ENCODE results near the gene USP5.

USP5 gene, protein sequence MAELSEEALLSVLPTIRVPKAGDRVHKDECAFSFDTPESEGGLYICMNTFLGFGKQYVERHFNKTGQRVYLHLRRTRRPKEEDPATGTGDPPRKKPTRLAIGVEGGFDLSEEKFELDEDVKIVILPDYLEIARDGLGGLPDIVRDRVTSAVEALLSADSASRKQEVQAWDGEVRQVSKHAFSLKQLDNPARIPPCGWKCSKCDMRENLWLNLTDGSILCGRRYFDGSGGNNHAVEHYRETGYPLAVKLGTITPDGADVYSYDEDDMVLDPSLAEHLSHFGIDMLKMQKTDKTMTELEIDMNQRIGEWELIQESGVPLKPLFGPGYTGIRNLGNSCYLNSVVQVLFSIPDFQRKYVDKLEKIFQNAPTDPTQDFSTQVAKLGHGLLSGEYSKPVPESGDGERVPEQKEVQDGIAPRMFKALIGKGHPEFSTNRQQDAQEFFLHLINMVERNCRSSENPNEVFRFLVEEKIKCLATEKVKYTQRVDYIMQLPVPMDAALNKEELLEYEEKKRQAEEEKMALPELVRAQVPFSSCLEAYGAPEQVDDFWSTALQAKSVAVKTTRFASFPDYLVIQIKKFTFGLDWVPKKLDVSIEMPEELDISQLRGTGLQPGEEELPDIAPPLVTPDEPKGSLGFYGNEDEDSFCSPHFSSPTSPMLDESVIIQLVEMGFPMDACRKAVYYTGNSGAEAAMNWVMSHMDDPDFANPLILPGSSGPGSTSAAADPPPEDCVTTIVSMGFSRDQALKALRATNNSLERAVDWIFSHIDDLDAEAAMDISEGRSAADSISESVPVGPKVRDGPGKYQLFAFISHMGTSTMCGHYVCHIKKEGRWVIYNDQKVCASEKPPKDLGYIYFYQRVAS

DNA sequence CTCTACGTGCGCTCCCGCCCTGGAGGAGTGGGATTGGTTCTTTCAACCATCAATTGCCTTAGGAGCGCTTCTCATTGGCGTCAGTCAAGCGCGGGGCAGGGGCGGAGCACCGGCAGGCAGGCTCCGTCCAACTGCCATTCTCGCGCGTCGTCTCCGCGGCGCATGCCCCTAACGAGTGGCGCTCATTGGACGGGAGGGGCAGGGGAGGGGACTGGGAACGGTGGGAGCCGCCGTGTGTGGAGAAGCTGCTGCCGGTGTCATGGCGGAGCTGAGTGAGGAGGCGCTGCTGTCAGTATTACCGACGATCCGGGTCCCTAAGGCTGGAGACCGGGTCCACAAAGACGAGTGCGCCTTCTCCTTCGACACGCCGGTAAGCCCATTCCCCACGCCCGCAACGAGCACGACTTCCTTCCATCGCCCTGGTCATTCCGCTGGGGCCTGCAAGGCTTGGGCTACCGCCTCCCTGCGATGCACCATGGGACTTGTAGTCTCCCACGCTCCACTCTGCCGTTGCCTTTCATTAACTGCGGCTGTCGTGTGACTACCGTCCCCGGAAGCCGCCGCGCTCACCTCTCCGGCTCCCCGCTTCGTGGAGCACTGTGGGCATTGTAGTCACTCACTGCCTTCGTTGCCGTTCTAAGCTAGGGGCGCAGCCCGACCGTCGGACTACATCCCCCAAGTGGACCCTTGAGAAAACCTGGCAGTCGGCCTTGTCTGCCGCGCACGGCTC is at the start of gene USP5:
USP5 (plus strand) TSS at position 230 of the 730 bp plus-strand sequence; CDS start at position 260, 30 bp downstream.
- FAIRE-seq, result no peak

DNA sequence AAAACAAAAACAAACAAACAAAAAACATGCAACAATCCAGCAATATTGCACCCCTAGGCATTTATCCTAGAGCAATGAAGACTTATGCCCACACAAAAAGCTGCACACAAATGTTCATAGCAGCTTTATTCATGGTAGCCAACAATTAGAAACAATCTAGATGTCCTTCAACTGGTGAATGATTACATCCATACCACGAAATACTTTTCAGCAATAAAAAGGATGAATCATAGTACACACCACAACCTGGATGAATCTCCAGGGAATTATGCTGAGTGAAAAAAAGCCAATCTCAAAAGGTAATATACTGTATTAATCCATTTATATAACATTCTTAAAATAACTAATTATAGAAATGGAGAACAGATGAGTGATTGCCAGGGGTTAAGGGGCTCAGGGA is 44.8 kb upstream of the USP5 start:
- no peak for FAIRE-seq

GRCh38 chr12:6809056-6809455 is 42.9 kb upstream of the USP5 start:
- FAIRE-seq, result no peak

GRCh38 chr12:6810758-6811157 is 41.2 kb upstream of the USP5 start:
- FAIRE-seq, result no peak

- no peak for FAIRE-seq
Observed at GRCh38 chr12:6813363-6813762, 38.6 kb upstream of the USP5 start.

DNA sequence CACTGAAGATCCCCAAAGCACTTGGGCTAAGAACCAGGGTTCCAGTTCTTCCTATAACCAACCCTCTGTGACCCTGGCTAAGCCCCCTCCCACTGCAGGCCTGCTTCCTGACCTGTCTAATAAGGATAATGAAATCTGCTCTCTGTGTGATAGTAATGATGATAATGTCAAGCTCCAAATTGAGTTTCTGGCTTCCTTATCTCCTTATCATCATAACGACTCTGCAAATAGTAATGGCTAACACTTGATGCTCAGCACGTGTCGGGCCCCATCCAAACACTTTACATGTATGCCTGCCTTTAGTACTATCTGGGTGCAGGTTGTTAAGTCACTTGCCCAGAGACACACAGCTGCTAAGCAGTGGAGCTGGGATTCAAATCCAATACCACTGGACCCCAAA is 35.4 kb upstream of the USP5 start:
- FAIRE-seq, result no peak

- FAIRE-seq, result no peak
Observed at GRCh38 chr12:6817098-6817497, 34.9 kb upstream of the USP5 start.

DNA sequence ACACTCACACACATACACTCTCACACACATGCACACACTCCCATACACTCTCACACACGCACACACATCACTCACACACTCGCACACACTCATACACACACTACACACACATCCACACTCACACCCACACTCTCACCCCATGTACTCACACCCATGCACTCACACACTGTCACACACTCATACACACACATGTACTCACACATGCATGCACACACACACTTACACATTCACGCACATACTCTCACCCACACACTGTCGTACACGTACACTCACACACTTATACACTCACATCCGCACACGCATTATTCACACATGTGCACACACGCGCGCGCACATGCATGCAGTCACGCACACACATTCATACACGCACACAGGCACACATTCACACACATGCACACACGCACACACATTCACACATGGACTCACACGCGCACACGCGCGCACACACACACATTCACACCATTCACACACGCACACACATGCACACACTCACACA is 34.2 kb upstream of the USP5 start:
- no peak for FAIRE-seq

GRCh38 chr12:6818222-6818621 is 33.7 kb upstream of the USP5 start:
- FAIRE-seq, result no peak

DNA sequence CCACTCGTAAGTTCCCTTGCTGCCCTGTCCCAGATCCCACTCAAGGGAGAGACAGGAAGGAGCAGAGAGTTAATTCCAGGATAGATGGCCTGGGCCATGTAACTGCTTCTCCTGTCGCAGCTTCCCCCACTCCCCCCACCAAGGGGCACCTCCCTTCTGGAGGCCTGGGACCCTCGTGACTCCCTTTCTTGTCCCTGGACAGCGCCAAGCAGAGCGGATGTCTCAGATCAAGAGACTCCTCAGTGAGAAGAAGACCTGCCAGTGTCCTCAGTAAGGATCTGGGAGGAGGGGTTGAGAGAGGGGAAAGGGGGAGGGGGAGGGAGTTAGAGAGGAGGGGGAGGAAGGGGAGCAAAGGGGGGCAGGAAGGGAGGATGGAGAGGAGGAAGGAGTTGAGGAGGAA is 33.3 kb upstream of the USP5 start:
- no peak for FAIRE-seq

DNA sequence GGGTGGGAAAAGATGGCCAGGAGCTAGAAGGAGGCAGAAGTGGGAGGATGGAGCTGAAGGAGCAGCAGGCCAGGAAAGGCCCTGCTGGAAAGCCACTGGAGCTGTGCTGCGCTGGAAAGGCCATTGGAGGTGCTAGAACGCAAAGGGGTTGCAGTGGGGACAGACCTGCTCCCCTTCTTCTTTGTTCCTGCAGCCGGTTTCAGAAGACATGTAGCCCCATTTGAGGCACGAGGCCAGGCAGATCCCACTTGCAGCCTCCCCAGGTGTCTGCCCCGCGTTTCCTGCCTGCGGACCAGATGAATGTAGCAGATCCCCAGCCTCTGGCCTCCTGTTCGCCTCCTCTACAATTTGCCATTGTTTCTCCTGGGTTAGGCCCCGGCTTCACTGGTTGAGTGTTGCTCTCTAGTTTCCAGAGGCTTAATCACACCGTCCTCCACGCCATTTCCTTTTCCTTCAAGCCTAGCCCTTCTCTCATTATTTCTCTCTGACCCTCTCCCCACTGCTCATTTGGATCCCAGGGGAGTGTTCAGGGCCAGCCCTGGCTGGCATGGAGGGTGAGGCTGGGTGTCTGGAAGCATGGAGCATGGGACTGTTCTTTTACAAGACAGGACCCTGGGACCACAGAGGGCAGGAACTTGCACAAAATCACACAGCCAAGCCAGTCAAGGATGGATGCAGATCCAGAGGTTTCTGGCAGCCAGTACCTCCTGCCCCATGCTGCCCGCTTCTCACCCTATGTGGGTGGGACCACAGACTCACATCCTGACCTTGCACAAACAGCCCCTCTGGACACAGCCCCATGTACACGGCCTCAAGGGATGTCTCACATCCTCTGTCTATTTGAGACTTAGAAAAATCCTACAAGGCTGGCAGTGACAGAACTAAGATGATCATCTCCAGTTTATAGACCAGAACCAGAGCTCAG is 32.6 kb upstream of the USP5 start:
- no peak for FAIRE-seq

GRCh38 chr12:6820166-6820565 is 31.8 kb upstream of the USP5 start:
- no peak for FAIRE-seq

GRCh38 chr12:6821591-6822425 is 30.1 kb upstream of the USP5 start, which contains the start of gene GPR162:
TSS of gene GPR162 (plus strand) at chr12:6821821. CDS start at chr12:6823899, 2,078 bp downstream.
- FAIRE-seq, result no peak

- FAIRE-seq, result no peak
Observed at GRCh38 chr12:6822426-6823135, 29.4 kb upstream of the USP5 start.

GRCh38 chr12:6823182-6824084 is 28.5 kb upstream of the USP5 start:
- no peak for FAIRE-seq

DNA sequence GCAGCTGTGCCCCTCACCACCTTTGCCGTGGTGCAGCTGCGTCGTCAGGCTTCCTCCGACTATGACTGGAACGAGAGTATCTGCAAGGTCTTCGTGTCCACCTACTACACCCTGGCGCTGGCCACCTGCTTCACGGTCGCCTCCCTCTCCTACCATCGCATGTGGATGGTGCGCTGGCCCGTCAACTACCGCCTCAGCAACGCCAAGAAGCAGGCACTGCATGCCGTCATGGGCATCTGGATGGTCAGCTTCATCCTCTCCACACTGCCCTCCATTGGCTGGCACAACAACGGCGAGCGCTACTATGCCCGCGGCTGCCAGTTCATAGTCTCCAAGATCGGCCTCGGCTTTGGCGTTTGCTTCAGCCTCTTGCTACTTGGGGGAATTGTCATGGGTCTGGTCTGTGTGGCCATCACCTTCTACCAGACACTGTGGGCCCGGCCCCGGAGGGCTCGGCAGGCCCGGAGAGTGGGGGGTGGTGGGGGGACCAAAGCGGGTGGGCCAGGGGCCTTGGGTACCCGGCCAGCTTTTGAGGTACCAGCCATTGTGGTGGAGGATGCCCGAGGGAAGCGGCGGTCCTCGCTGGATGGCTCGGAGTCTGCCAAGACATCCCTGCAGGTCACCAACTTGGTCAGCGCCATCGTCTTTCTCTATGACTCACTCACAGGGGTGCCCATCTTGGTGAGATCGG is 27.7 kb upstream of the USP5 start:
- no peak for FAIRE-seq

GRCh38 chr12:6824901-6825381 is 27.0 kb upstream of the USP5 start:
- FAIRE-seq, result no peak

- FAIRE-seq, result no peak
Observed at GRCh38 chr12:6825398-6826124, 26.4 kb upstream of the USP5 start.
